ENCODE results near the gene UBE2C. TPM values are rescaled to one million over a fixed set of nuclear protein-coding genes. Genes with fewer than 3 reads are reported as not detected.

UBE2C gene
- polyA plus RNA-seq, 3 donors = 0.15 to 0.58 TPM; not detected in 1

DNA sequence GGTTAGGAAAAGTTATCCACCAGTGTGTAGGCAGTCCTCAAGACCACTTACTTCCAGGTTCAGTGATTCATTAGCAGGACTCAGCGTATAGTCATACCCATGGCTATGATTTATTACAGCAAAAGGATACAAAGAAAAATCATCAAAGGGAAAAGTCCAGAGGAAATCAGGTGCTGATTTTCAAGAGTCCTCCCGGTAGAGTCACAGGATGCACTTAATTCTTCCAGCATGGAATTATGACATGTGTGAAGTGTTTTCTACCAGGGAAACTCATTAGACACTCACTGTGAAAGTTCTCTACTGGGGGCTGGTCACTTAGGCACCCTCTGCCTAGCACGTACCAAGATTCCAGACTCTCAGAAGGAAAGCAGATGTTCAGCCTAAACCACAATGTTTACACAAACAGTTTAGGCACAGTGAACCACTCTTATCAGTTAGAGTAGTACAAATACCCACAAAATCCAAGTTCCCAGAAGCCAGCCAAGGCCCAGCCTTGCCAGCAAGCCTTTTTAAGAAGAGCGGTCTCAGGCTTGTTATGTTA is 31.0 kb upstream of the UBE2C start:
- 88% methylated on average over 2 of the region's 4 CpGs for whole genome bisulfite sequencing (ENCODE audit: insufficient coverage)

GRCh38 chr20:45782890-45783289 is 29.6 kb upstream of the UBE2C start:
- H3K27me3 Mint-ChIP-seq (ENCODE audit: low read depth in 3 of 3) = peaks cover 1 to 7% (median 6%) of the 10 kb centered on the region in 3 donors
- H3K27ac Mint-ChIP-seq = no peak overlapping the region
- Histone ChIP-seq H3K27ac (ENCODE audit: low read depth in 1 of 2, low read length in 2 of 2) (no peak overlapping the region), H3K79me2 (ENCODE audit: insufficient read depth, low read length) (no peaks in the 10 kb centered on the region), H3K27me3 (ENCODE audit: control insufficient read depth in 2 of 2, insufficient read depth in 2 of 2, low read length in 2 of 2) (no peaks in the 10 kb centered on the region), H2AFZ (ENCODE audit: insufficient read depth, low read depth, low read length, poor library complexity, severe bottlenecking) (no peak overlapping the region), H4K20me1 (ENCODE audit: insufficient read depth, low read length) (no peaks in the 10 kb centered on the region), H3K9ac (ENCODE audit: insufficient read depth, low read length, poor library complexity, severe bottlenecking) (no peak overlapping the region), H3K4me1 (ENCODE audit: control insufficient read depth in 1 of 2, insufficient read depth in 2 of 2, low read length in 2 of 2) (peaks cover 7 to 10% of the 10 kb centered on the region in 2 donors), H3K4me2 (replicated peaks; ENCODE audit: extremely low read depth, low read length, poor library complexity, severe bottlenecking) (no peak overlapping the region), H3K4me3 (replicated peaks in 1 of 3; ENCODE audit: low read depth in 2 of 3, low read length in 3 of 3) (no peak overlapping the region), H3K9me3 (replicated peaks in 1 of 2; ENCODE audit: control insufficient read depth in 1 of 2, insufficient read depth in 1 of 2, low read length in 2 of 2) (no peaks in the 10 kb centered on the region), H3K36me3 (replicated peaks in 1 of 2; ENCODE audit: control insufficient read depth in 1 of 2, insufficient read depth in 2 of 2, low read length in 2 of 2) (no peaks in the 10 kb centered on the region)
- peaks cover 9% of the 10 kb centered on the region for H3K4me1 Mint-ChIP-seq
- H3K9me3 Mint-ChIP-seq = no peaks in the 10 kb centered on the region
- intact Hi-C loops (cut with micrococcal nuclease) = no loop called here
- DNase-seq = no peak
- no peak overlapping the region for H3K4me3 Mint-ChIP-seq
- no peaks in the 10 kb centered on the region for H3K36me3 Mint-ChIP-seq
- TF ChIP-seq, protein P1, sequence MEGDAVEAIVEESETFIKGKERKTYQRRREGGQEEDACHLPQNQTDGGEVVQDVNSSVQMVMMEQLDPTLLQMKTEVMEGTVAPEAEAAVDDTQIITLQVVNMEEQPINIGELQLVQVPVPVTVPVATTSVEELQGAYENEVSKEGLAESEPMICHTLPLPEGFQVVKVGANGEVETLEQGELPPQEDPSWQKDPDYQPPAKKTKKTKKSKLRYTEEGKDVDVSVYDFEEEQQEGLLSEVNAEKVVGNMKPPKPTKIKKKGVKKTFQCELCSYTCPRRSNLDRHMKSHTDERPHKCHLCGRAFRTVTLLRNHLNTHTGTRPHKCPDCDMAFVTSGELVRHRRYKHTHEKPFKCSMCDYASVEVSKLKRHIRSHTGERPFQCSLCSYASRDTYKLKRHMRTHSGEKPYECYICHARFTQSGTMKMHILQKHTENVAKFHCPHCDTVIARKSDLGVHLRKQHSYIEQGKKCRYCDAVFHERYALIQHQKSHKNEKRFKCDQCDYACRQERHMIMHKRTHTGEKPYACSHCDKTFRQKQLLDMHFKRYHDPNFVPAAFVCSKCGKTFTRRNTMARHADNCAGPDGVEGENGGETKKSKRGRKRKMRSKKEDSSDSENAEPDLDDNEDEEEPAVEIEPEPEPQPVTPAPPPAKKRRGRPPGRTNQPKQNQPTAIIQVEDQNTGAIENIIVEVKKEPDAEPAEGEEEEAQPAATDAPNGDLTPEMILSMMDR (IDR thresholded peaks at IDR 0.05) = no peak
- WGBS (ENCODE audit: insufficient coverage) = 100% methylated on average over 2 of the region's 4 CpGs

More for the DNA sequence above, 31.0 kb upstream of the UBE2C start:
- Histone ChIP-seq H3K27me3 (ENCODE audit: control insufficient read depth in 2 of 2, insufficient read depth in 2 of 2, low read length in 2 of 2) (no peaks in the 10 kb centered on the region), H4K20me1 (ENCODE audit: insufficient read depth, low read length) (no peaks in the 10 kb centered on the region), H3K4me1 (ENCODE audit: control insufficient read depth in 1 of 2, insufficient read depth in 2 of 2, low read length in 2 of 2) (peaks cover 7 to 10% of the 10 kb centered on the region in 2 donors), H3K9ac (ENCODE audit: insufficient read depth, low read length, poor library complexity, severe bottlenecking) (no peak overlapping the region), H3K79me2 (ENCODE audit: insufficient read depth, low read length) (no peaks in the 10 kb centered on the region), H3K27ac (ENCODE audit: low read depth in 1 of 2, low read length in 2 of 2) (no peak overlapping the region), H3K4me2 (replicated peaks; ENCODE audit: extremely low read depth, low read length, poor library complexity, severe bottlenecking) (no peak overlapping the region), H3K9me3 (replicated peaks in 1 of 2; ENCODE audit: control insufficient read depth in 1 of 2, insufficient read depth in 1 of 2, low read length in 2 of 2) (no peaks in the 10 kb centered on the region), H3K36me3 (replicated peaks in 1 of 2; ENCODE audit: control insufficient read depth in 1 of 2, insufficient read depth in 2 of 2, low read length in 2 of 2) (no peaks in the 10 kb centered on the region), H2AFZ (ENCODE audit: insufficient read depth, low read depth, low read length, poor library complexity, severe bottlenecking) (no peak overlapping the region), H3K4me3 (replicated peaks in 1 of 3; ENCODE audit: low read depth in 2 of 3, low read length in 3 of 3) (no peak overlapping the region)
- Mint-ChIP-seq H3K4me3 (no peak overlapping the region), H3K36me3 (no peaks in the 10 kb centered on the region), H3K4me1 (peaks cover 9% of the 10 kb centered on the region), H3K9me3 (no peaks in the 10 kb centered on the region), H3K27me3 (ENCODE audit: low read depth in 3 of 3) (peaks cover 1 to 8% (median 6%) of the 10 kb centered on the region in 3 donors), H3K27ac (no peak overlapping the region)
- TF ChIP-seq, protein P1 (IDR thresholded peaks at IDR 0.05) = no peak
- DNase-seq = no peak
- intact Hi-C loops (cut with micrococcal nuclease) = no loop called here
